Activated T-helper 1 cell treated with anti-CD3 and anti-CD28 coated beads, Interleukin-12 subunit alpha, Interleukin-12 subunit beta, Interleukin-2, Interleukin-4 antibody, amounts not matched to agents 30 ng/mL and 10 ng/mL and 1 ng/mL, durations not matched to agents 14 hours and 24 hours and 36 hours (primary cell): ENCODE data around the gene CIB1. TPM values are rescaled to one million over a fixed set of nuclear protein-coding genes. Genes with fewer than 3 reads are reported as not detected.
"Not testable (repeated sequence)": the region's sequence is repeated elsewhere in the genome, so short reads cannot be mapped to it uniquely, and the experiment has no call there.

ENCODE experiments used
- DNase-seq: peaks from one replicate; pipeline ENCODE4 v3.0.0; 2021; ENCODE audit warnings: low spot score
- H3K27ac Mint-ChIP-seq: one replicate; pipeline ENCODE4 v1.8.0; 2021; ENCODE audit warnings: mild to moderate bottlenecking, mixed read lengths
- H3K27me3 Mint-ChIP-seq: one replicate; pipeline ENCODE4 v1.8.0; 2022; ENCODE audit warnings: mild to moderate bottlenecking, moderate library complexity, mixed read lengths; ENCODE audit not compliant: insufficient read depth
- H3K36me3 Mint-ChIP-seq: one replicate; pipeline ENCODE4 v1.8.0; 2021; ENCODE audit warnings: low read depth, mixed read lengths
- H3K4me1 Mint-ChIP-seq: one replicate; pipeline ENCODE4 v1.8.0; 2021; ENCODE audit warnings: low read depth, mixed read lengths
- H3K4me3 Mint-ChIP-seq: one replicate; pipeline ENCODE4 v1.8.0; 2021; ENCODE audit warnings: mild to moderate bottlenecking, moderate library complexity, mixed read lengths
- H3K9me3 Mint-ChIP-seq: one replicate; pipeline ENCODE4 v1.8.0; 2021; ENCODE audit warnings: mixed read lengths
- intact Hi-C: fragments of 100-400 bp; cut with micrococcal nuclease; formaldehyde crosslinking; loops from one replicate; pipeline ENCODE4 v1.15.1; 2024
- total RNA-seq: library from RNA; stranded (reverse); gene quantifications from 2 replicates; pipeline ENCODE4 v1.2.3, GENCODE V29; 2022

Gene CIB1
- 144 and 145 TPM in 2 replicates for total RNA-seq

DNA sequence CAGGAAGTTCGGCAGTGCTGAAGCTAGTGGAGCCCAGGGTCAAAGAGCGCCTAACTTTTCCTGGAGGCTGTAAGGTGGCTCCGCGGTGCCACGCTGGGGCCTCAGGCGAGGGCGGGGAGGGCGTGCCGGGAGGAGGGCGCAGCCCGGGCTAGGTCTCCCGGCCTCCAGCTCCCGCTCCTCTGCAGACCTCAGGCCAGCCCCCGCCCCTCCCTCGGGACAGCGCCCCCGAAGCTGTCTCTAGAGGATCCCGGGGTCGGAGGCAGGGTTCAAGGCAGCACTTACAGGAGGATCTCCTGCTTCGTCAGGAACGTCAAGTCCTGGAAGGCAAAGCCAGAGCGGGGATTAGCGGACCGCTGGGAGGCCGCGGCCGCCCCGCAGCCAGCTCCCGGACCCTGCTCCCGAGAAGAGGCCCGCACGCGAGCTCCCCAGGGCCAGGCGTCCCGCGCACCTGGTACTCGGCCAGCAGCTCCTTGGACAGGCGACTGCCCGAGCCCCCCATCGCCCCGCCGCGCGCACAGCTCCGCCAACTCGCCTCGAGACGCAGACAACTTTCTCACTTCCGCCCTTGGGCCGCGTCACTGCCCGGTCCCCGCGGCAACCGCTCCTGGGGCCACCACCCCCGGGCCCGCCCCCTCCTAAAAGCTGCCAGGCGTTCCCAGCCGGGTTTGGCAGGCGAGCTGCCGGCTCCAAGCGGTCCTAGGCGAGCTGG is at the start of gene CIB1:
TSS of gene CIB1 (minus strand) at position 555 of the 709 bp plus-strand sequence. CDS start at position 499, 56 bp downstream.
- intact Hi-C loops, result loop anchor here (1.0 to 2.0 kb wide), 9 partner anchors 16 to 701 kb away; partner anchors contain the start of genes AP3S2, IQGAP1, NGRN and SEMA4B
- peaks cover 57% of the 10 kb centered on the region for H3K4me1 Mint-ChIP-seq
- no peaks in the 10 kb centered on the region for H3K27me3 Mint-ChIP-seq
- DNase-seq, result peak; percentile 98
- peaks cover 43% of the 10 kb centered on the region for H3K36me3 Mint-ChIP-seq
- H3K9me3 Mint-ChIP-seq, result no peaks in the 10 kb centered on the region
- H3K27ac Mint-ChIP-seq, result peak within 1 kb of the TSS; percentile 94
- H3K4me3 Mint-ChIP-seq, result peak within 1 kb of the TSS; percentile 93

- H3K27ac Mint-ChIP-seq, DNase-seq, H3K9me3 Mint-ChIP-seq, H3K27me3 Mint-ChIP-seq, intact Hi-C loops, H3K36me3 Mint-ChIP-seq, H3K4me3 Mint-ChIP-seq, H3K4me1 Mint-ChIP-seq: not testable (repeated sequence)
Observed at GRCh38 chr15:90281637-90282036, 47.9 kb upstream of the CIB1 start.

GRCh38 chr15:90280743-90281142 is 47.0 kb upstream of the CIB1 start:
- DNase-seq, H3K9me3 Mint-ChIP-seq, H3K4me3 Mint-ChIP-seq, H3K4me1 Mint-ChIP-seq, H3K27me3 Mint-ChIP-seq, intact Hi-C loops, H3K27ac Mint-ChIP-seq, H3K36me3 Mint-ChIP-seq: not testable (repeated sequence)

DNA sequence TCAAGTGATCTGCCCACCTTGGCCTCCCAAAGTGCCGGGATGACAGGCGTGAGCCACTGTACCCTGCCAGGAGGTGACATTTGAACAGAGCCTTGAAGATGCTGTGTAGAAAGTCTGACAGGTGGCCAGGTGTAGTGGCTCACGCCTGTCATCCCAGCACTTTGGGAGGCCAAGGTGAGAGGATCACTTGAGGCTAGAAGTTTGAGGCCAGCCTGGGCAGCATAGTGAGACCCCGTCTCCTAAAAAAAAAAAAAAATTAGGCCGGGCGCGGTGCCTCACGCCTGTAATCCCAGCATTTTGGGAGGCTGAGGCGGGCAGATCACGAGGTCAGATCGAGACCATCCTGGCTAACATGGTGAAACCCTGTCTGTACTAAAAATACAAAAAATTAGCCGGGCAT is 44.7 kb upstream of the CIB1 start:
- H3K27me3 Mint-ChIP-seq, intact Hi-C loops, H3K27ac Mint-ChIP-seq, H3K4me3 Mint-ChIP-seq, H3K36me3 Mint-ChIP-seq, H3K9me3 Mint-ChIP-seq, DNase-seq, H3K4me1 Mint-ChIP-seq: not testable (repeated sequence)

- H3K36me3 Mint-ChIP-seq, result peaks cover 50% of the 10 kb centered on the region
- no peaks in the 10 kb centered on the region for H3K27me3 Mint-ChIP-seq
- no peak overlapping the region for H3K4me3 Mint-ChIP-seq
- H3K27ac Mint-ChIP-seq, result peak overlapping the region; percentile 50
- no peaks in the 10 kb centered on the region for H3K9me3 Mint-ChIP-seq
- intact Hi-C loops, result no loop called here
- no peak for DNase-seq
- peaks cover 50% of the 10 kb centered on the region for H3K4me1 Mint-ChIP-seq
Observed at GRCh38 chr15:90271459-90272166, 37.9 kb upstream of the CIB1 start.

DNA sequence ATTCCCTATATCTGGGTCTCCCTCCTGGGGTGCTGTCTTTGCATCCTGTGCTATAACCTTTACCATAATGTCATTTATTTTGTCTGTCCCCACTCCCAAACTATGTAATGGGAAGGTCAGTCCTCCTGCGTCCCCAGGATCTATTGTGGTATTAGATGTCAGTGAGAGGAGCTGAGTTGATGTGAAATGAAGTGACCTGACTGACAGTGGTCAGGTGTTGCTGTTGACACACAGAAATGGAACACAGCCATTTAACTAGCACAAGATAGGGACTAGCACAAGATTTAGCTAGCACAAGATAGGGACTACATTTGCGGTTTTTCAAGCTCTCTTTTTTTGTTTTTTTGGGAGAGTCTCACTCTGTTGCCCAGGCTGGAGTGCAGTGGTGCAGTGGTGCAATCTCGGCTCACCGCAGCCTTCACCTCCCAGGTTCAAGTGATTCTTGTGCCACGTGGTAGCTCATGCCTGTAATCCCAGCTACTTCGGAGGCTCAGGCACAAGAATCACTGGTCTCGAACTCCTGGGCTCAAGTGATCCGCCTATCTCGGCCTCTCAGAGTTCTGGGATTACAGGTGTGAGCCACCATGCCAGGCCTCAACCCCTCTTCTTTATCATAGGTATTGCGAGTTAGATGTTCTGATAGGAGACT is 36.9 kb upstream of the CIB1 start:
- Mint-ChIP-seq H3K27ac (peak overlapping the region; percentile 5), H3K9me3 (no peaks in the 10 kb centered on the region), H3K4me3 (no peak overlapping the region), H3K36me3 (peaks cover 49% of the 10 kb centered on the region), H3K4me1 (peaks cover 50% of the 10 kb centered on the region), H3K27me3 (no peaks in the 10 kb centered on the region)
- DNase-seq, result no peak
- intact Hi-C loops, result no loop called here

GRCh38 chr15:90268415-90268814 is 34.7 kb upstream of the CIB1 start:
- no peak for DNase-seq
- H3K27ac Mint-ChIP-seq, result peak overlapping the region; percentile 32
- H3K36me3 Mint-ChIP-seq, result peaks cover 44% of the 10 kb centered on the region
- H3K4me1 Mint-ChIP-seq, result peaks cover 63% of the 10 kb centered on the region
- intact Hi-C loops, result loop anchor here (5.0 to 10.0 kb wide), 4 partner anchors 86 to 934 kb away; partner anchors contain the start of genes HDDC3, POLG, PRC1 and UNC45A
- H3K9me3 Mint-ChIP-seq, result no peaks in the 10 kb centered on the region
- H3K27me3 Mint-ChIP-seq, result no peaks in the 10 kb centered on the region
- H3K4me3 Mint-ChIP-seq, result peak overlapping the region; percentile 66

GRCh38 chr15:90266485-90266884 is 32.7 kb upstream of the CIB1 start:
- no peaks in the 10 kb centered on the region for H3K27me3 Mint-ChIP-seq
- DNase-seq, result no peak
- intact Hi-C loops, result loop anchor here (5.0 to 10.0 kb wide), 4 partner anchors 84 to 932 kb away; partner anchors contain the start of genes HDDC3, POLG, PRC1 and UNC45A
- H3K36me3 Mint-ChIP-seq, result peaks cover 37% of the 10 kb centered on the region
- peak overlapping the region; percentile 99 for H3K4me3 Mint-ChIP-seq
- H3K4me1 Mint-ChIP-seq, result peaks cover 50% of the 10 kb centered on the region
- H3K27ac Mint-ChIP-seq, result peak overlapping the region; percentile 99
- no peaks in the 10 kb centered on the region for H3K9me3 Mint-ChIP-seq

DNA sequence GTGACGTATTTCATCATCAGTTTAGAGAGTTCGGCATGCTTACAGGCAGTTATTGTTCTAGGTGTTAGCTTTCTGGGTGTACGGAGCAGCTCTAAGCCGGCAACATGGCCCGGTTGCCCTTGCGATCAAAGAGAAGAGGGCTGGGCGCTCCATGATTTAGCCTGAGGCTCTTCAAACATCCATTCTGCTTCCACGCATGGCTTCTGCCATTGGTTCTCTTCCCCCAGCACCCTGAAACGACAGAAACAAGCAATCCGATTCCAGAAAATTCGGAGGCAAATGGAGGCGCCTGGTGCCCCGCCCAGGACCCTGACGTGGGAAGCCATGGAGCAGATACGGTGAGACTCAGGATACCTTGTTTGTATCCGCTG is 32.3 kb upstream of the CIB1 start:
- Mint-ChIP-seq H3K9me3 (no peaks in the 10 kb centered on the region), H3K27ac (peak overlapping the region; percentile 99), H3K27me3 (no peaks in the 10 kb centered on the region), H3K4me1 (peaks cover 46% of the 10 kb centered on the region), H3K36me3 (peaks cover 34% of the 10 kb centered on the region), H3K4me3 (peak overlapping the region; percentile 99)
- peak; percentile 52 for DNase-seq
- intact Hi-C loops, result loop anchor here (5.0 to 10.0 kb wide), 4 partner anchors 84 to 931 kb away; partner anchors contain the start of genes HDDC3, POLG, PRC1 and UNC45A

GRCh38 chr15:90265271-90266060 is 31.7 kb upstream of the CIB1 start, which contains the start of gene NGRN:
Gene NGRN, plus strand, starts transcription at chr15:90265672. Its CDS starts 41 bp downstream, at chr15:90265713.
- Mint-ChIP-seq H3K4me3 (peak within 1 kb of the TSS; percentile 99), H3K27ac (peak within 1 kb of the TSS; percentile 99), H3K27me3 (no peaks in the 10 kb centered on the region), H3K4me1 (peaks cover 43% of the 10 kb centered on the region), H3K9me3 (no peaks in the 10 kb centered on the region), H3K36me3 (peaks cover 30% of the 10 kb centered on the region)
- intact Hi-C loops, result loop anchor here (1.0 to 10.0 kb wide), 9 partner anchors 16 to 931 kb away; partner anchors contain the start of genes GDPGP1, HDDC3, IDH2 and POLG
- DNase-seq, result peak; percentile 89

DNA sequence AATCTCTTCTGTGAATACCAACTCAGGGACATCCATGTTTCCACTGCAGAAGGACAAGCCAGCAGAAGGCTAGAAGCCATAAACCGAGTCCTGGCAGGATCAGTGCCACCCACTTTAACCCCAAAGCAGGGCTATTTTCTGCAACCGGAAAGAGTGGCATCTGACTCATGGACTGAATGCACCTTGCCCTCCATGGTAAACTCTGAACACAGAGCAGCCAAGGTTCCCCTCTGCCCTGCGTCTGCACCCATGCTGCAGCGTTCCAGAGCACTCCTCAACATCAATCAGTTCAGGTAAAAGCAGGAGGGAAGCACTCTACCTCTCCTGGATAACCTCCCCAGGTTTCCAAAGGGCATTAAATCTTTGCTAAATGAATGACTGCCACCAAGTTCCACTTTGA is 30.9 kb upstream of the CIB1 start:
- Mint-ChIP-seq H3K27me3 (no peaks in the 10 kb centered on the region), H3K27ac (peak overlapping the region; percentile 99), H3K9me3 (no peaks in the 10 kb centered on the region), H3K4me1 (peaks cover 39% of the 10 kb centered on the region), H3K4me3 (peak overlapping the region; percentile 99), H3K36me3 (peaks cover 22% of the 10 kb centered on the region)
- intact Hi-C loops, result loop anchor here (1.0 to 10.0 kb wide), 9 partner anchors 15 to 930 kb away; partner anchors contain the start of genes GDPGP1, HDDC3, IDH2 and POLG
- peak; percentile 8 for DNase-seq

- peaks cover 27% of the 10 kb centered on the region for H3K4me1 Mint-ChIP-seq
- H3K27me3 Mint-ChIP-seq, result no peaks in the 10 kb centered on the region
- no peaks in the 10 kb centered on the region for H3K9me3 Mint-ChIP-seq
- no peak for DNase-seq
- intact Hi-C loops, result loop anchor here (10.0 kb wide), 2 partner anchors 672 to 928 kb away; partner anchors contain the start of genes HDDC3, POLG and UNC45A
- no peak overlapping the region for H3K27ac Mint-ChIP-seq
- H3K36me3 Mint-ChIP-seq, result peaks cover 9% of the 10 kb centered on the region
- H3K4me3 Mint-ChIP-seq, result no peak overlapping the region
Observed at GRCh38 chr15:90262426-90262825, 28.7 kb upstream of the CIB1 start.
